GM13976 (cell line): ENCODE data around the gene TTLL12.

Experiments
- DNase-seq: peaks from one replicate; pipeline ENCODE4 v3.0.0; 2012; ENCODE audit warnings: low spot score
- in situ Hi-C: fragments of 300-500 bp; cut with MboI; formaldehyde crosslinking; loops from one replicate; pipeline ENCODE4 v1.12.0; 2022; ENCODE audit warnings: low sequenced_read_pairs, mixed read lengths, inconsistent platforms; ENCODE audit not compliant: unreplicated experiment
- TF ChIP-seq, protein P1 (sequence below): IDR thresholded peaks from 2 replicates; pipeline ENCODE4 v1.5.1; 2012; ENCODE audit warnings: borderline replicate concordance, mild to moderate bottlenecking; ENCODE audit not compliant: insufficient read depth; ENCODE audit errors: extremely low read depth, missing control alignments, control extremely low read depth

Gene TTLL12

GRCh38 chr22:43173976-43174720, 12.8 kb downstream of the TTLL12 start:
- TF ChIP-seq, protein P1, sequence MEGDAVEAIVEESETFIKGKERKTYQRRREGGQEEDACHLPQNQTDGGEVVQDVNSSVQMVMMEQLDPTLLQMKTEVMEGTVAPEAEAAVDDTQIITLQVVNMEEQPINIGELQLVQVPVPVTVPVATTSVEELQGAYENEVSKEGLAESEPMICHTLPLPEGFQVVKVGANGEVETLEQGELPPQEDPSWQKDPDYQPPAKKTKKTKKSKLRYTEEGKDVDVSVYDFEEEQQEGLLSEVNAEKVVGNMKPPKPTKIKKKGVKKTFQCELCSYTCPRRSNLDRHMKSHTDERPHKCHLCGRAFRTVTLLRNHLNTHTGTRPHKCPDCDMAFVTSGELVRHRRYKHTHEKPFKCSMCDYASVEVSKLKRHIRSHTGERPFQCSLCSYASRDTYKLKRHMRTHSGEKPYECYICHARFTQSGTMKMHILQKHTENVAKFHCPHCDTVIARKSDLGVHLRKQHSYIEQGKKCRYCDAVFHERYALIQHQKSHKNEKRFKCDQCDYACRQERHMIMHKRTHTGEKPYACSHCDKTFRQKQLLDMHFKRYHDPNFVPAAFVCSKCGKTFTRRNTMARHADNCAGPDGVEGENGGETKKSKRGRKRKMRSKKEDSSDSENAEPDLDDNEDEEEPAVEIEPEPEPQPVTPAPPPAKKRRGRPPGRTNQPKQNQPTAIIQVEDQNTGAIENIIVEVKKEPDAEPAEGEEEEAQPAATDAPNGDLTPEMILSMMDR = no peak
- in situ Hi-C loops = no loop called here
- no peak for DNase-seq

DNA sequence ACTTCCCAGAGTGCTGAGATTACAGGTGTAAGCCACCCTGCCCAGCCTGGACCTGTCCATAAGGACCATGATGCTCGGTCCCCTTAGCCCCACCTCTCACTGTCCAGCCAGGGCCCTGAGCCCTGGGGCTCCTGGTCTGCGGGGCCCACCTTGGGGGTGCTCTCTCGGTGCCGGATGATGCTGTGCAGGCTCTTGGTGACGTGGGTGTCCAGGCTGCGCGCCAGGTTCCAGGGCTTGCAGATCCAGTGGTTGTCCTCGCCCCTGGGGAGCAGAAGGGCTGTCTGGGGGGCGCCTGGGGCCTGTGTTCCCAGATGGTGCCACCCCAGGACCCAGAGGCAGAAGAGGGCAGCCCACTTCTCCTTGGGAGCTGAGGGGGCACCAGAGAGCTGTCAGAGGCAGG, 13.4 kb downstream of the TTLL12 start:
- in situ Hi-C loops = no loop called here
- no peak for DNase-seq
- TF ChIP-seq, protein P1 = no peak

DNA sequence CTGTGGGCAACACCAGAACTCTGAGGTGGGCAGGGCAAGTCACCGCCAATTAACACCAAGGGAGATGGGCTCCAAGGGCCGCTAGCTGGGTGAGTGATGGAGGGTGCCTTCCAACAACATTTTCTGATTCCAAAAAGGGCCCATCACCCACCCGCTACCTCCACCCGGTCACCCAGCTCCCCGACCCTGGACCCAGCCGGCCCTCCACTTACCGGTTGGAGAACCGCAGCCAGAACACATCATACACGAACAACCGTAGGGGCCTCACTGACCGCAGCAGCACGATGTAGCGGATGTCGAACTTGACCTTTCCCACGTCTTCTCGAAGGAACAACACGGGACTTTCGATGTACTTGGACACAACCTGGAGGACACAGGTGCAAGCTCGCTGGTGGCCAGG, 14.7 kb downstream of the TTLL12 start:
- in situ Hi-C loops = no loop called here
- DNase-seq = no peak
- TF ChIP-seq, protein P1 = no peak

DNA sequence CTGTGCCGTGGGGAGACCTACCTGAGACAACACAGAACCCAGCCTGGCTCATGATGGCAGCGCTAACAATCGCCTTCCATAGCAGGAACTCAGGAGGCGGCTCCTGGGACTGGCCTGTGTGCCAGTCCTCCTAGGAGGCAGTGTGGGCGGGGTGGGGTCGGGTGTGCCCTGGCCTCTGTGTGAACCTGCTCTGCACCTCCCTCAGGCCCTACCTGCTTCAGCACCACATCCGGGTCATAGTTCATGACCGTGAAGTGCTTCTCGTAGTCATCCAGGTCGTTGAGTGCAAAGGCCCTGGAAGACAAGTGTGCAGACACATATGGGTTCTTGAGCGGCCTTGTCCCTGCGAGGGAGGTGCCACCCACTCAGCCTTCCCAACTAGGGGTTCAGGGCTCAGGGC, 15.3 kb downstream of the TTLL12 start:
- no peak for DNase-seq
- in situ Hi-C loops = no loop called here

GRCh38 chr22:43171019-43171491, 15.9 kb downstream of the TTLL12 start:
- no peak for DNase-seq
- in situ Hi-C loops = no loop called here
- TF ChIP-seq, protein P1 = no peak

More for the DNA sequence above, 15.3 kb downstream of the TTLL12 start:
- TF ChIP-seq, protein P1 = no peak

DNA sequence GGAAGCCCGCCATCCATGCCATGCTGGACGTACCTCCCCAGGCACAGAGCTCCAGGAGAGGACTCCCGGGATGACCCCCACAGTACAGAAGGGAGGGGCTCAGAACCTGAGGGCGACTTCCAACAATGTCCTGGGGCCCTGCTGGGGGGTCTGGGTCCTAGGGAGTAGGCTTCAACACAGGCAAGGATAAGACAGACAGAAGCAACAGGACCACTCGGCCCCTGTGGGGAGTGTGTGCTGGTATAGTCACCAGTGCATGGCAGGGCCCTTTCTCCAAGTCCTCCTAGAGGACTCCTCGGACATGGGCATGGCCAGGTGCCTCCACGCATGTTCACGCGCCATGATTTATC, 16.8 kb downstream of the TTLL12 start:
- in situ Hi-C loops = no loop called here
- DNase-seq = no peak
- TF ChIP-seq, protein P1 = no peak
